HL-60 (cell line): ENCODE results near the gene WIPF2.
A peak's percentile ranks its signal among the peaks of the same experiment; 100 is the strongest.
"Not testable (repeated sequence)": the region's sequence is repeated elsewhere in the genome, so short reads cannot be mapped to it uniquely, and the experiment has no call there.

Experiments
- DNase-seq, 2 experiments: peaks; one replicate each; pipeline ENCODE4 v3.0.0-alpha.2; 2010 to 2020; ENCODE audit warnings: low read depth in 1 of 2, low spot score in 1 of 2
- H3K27ac ChIP-seq: fragments of 250-450 bp; sonication (Bioruptor Pico); replicated peaks from 2 replicates; pipeline ENCODE4 v1.5.1; 2020; ENCODE audit warnings: mild to moderate bottlenecking, moderate library complexity
- H3K27me3 ChIP-seq: fragments of 250-450 bp; sonication (Bioruptor Pico); 2 replicates; pipeline ENCODE4 v1.5.1; 2021; ENCODE audit warnings: mild to moderate bottlenecking, moderate library complexity; ENCODE audit not compliant: insufficient read depth, poor library complexity, severe bottlenecking
- H3K4me3 ChIP-seq: replicated peaks from 2 replicates; pipeline ENCODE4 v1.5.1; 2011; ENCODE audit warnings: mild to moderate bottlenecking, control low read depth, low read length; ENCODE audit not compliant: insufficient read depth
- GABPA ChIP-seq: IDR thresholded peaks from 2 replicates; pipeline ENCODE4 v1.6.1; 2012; ENCODE audit warnings: low read depth
- POLR2AphosphoS5 ChIP-seq: IDR thresholded peaks from 2 replicates; pipeline ENCODE4 v1.6.1; 2012; ENCODE audit warnings: low read depth
- SPI1 ChIP-seq: IDR thresholded peaks from 2 replicates; pipeline ENCODE4 v1.6.1; 2012; ENCODE audit warnings: low read depth, mild to moderate bottlenecking, borderline replicate concordance
- TF ChIP-seq, protein P1 (sequence below): IDR thresholded peaks from one replicate; pipeline ENCODE4 v1.5.1; 2011; ENCODE audit warnings: low read length, control low read depth, inconsistent platforms; ENCODE audit not compliant: insufficient read depth
- TF ChIP-seq, protein P2 (sequence below): IDR thresholded peaks from 2 replicates; pipeline ENCODE4 v1.6.1; 2012; ENCODE audit warnings: low read depth; ENCODE audit not compliant: insufficient replicate concordance

The WIPF2 gene

GRCh38 chr17:40218006-40218739 lies 931 bp upstream of the WIPF2 start:
- Histone ChIP-seq H3K4me3 (no peak overlapping the region), H3K27me3 (no peaks in the 10 kb centered on the region), H3K27ac (peak overlapping the region; percentile 78)
- TF ChIP-seq, protein P1, sequence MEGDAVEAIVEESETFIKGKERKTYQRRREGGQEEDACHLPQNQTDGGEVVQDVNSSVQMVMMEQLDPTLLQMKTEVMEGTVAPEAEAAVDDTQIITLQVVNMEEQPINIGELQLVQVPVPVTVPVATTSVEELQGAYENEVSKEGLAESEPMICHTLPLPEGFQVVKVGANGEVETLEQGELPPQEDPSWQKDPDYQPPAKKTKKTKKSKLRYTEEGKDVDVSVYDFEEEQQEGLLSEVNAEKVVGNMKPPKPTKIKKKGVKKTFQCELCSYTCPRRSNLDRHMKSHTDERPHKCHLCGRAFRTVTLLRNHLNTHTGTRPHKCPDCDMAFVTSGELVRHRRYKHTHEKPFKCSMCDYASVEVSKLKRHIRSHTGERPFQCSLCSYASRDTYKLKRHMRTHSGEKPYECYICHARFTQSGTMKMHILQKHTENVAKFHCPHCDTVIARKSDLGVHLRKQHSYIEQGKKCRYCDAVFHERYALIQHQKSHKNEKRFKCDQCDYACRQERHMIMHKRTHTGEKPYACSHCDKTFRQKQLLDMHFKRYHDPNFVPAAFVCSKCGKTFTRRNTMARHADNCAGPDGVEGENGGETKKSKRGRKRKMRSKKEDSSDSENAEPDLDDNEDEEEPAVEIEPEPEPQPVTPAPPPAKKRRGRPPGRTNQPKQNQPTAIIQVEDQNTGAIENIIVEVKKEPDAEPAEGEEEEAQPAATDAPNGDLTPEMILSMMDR, result no peak
- TF ChIP-seq GABPA, result no peak
- TF ChIP-seq, protein P2, sequence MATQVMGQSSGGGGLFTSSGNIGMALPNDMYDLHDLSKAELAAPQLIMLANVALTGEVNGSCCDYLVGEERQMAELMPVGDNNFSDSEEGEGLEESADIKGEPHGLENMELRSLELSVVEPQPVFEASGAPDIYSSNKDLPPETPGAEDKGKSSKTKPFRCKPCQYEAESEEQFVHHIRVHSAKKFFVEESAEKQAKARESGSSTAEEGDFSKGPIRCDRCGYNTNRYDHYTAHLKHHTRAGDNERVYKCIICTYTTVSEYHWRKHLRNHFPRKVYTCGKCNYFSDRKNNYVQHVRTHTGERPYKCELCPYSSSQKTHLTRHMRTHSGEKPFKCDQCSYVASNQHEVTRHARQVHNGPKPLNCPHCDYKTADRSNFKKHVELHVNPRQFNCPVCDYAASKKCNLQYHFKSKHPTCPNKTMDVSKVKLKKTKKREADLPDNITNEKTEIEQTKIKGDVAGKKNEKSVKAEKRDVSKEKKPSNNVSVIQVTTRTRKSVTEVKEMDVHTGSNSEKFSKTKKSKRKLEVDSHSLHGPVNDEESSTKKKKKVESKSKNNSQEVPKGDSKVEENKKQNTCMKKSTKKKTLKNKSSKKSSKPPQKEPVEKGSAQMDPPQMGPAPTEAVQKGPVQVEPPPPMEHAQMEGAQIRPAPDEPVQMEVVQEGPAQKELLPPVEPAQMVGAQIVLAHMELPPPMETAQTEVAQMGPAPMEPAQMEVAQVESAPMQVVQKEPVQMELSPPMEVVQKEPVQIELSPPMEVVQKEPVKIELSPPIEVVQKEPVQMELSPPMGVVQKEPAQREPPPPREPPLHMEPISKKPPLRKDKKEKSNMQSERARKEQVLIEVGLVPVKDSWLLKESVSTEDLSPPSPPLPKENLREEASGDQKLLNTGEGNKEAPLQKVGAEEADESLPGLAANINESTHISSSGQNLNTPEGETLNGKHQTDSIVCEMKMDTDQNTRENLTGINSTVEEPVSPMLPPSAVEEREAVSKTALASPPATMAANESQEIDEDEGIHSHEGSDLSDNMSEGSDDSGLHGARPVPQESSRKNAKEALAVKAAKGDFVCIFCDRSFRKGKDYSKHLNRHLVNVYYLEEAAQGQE, result no peak
- no peak for DNase-seq

GRCh38 chr17:40219594-40220338 lies 662 bp downstream of the WIPF2 start:
- peak overlapping the region; percentile 50 for H3K27ac ChIP-seq
- DNase-seq, result peak; percentile 41 to 50

DNA sequence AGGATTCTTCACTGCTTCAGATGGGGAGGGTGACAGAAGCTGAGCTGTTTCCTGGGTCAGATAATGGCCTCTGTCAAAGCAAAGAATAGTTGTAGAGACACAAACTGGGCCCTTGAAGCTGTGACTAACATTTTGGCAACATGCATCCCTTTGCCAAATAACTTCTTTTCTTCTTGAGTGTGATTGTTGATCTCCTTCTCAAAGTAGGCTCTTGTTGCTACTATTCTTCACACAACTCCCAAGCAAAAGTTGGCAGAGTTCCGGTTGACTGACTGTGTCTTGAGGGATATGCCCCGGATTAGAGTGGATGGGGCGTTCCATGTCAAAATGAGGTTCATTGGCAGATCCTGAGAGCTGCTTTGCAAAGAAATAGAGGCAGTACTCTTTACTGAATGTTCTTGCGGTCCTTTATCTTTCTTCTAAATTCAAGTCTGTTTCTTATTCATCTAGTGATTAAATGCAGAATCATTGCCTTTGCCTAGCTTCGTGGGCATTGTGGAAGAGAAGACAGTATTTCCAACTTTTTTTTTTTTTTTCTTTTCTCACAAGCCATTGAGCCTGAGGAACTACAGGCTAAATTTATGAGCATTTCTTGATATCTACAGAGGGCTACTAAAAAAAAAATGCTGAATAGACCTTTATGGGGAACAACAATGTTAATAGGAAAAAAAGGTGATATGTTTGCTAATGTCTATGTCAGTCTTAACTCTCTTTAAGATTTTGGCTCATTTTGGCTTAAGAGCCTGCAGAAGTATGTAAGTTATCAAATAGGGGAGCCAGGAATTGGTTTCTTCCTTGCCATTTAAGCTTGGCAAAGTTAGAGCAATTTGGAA lies 5.8 kb downstream of the WIPF2 start:
- Histone ChIP-seq H3K4me3 (no peak overlapping the region), H3K27ac (no peak overlapping the region), H3K27me3 (no peaks in the 10 kb centered on the region)
- DNase-seq, result no peak
- no peak for TF ChIP-seq SPI1
- no peak for TF ChIP-seq POLR2AphosphoS5
- TF ChIP-seq, protein P1, result no peak
- TF ChIP-seq, protein P2, result no peak
- no peak for TF ChIP-seq GABPA

More at GRCh38 chr17:40219594-40220338, 662 bp downstream of the WIPF2 start:
- Histone ChIP-seq H3K4me3 (peak overlapping the region; percentile 83), H3K27me3 (no peaks in the 10 kb centered on the region)
- TF ChIP-seq POLR2AphosphoS5 (no peak), SPI1 (no peak), GABPA (no peak)
- TF ChIP-seq, protein P1, result no peak
- TF ChIP-seq, protein P2, result no peak

- H3K27me3 ChIP-seq, H3K4me3 ChIP-seq, H3K27ac ChIP-seq, DNase-seq: not testable (repeated sequence)
Observed at GRCh38 chr17:40229146-40229545, 10.0 kb downstream of the WIPF2 start.
